MCF 10A (cell line): ENCODE data around the gene SLC39A10. TPM values are rescaled to one million over a fixed set of nuclear protein-coding genes. Genes with fewer than 3 reads are reported as not detected.

Source experiments
- BruUV-seq: library from RNA; stranded (reverse); fragments of 400-500 nt; replicated peaks from 2 replicates; lab custom pipeline; 2021; lab: Mats Ljungman, UMichigan
- CTCF ChIA-PET: fragments of 300-600 bp; sonication (Branson Sonifier 250); formaldehyde crosslinking; extraction: SDS; loops from one replicate; lab custom pipeline; 2021; ENCODE audit warnings: antibody characterized with exemption, inconsistent platforms; lab: Yijun Ruan, JAX
- POLR2A ChIA-PET: fragments of 300-600, 350-650 bp; sonication (Branson Sonifier 250); formaldehyde crosslinking; extraction: SDS; loops from one replicate; lab custom pipeline; 2020; ENCODE audit warnings: antibody characterized with exemption, inconsistent platforms; lab: Yijun Ruan, JAX
- DNase-seq: peaks from one replicate; pipeline ENCODE4 v3.0.0-alpha.2; 2018; ENCODE audit not compliant: unreplicated experiment
- H3K27ac Mint-ChIP-seq: one replicate; pipeline ENCODE4 v1.8.0; 2022; ENCODE audit warnings: mild to moderate bottlenecking, low read depth, mixed read lengths; ENCODE audit not compliant: unreplicated experiment
- H3K27me3 Mint-ChIP-seq: one replicate; pipeline ENCODE4 v1.8.0; 2022; ENCODE audit warnings: mixed read lengths; ENCODE audit not compliant: insufficient read depth, unreplicated experiment
- H3K36me3 Mint-ChIP-seq: one replicate; pipeline ENCODE4 v1.8.0; 2022; ENCODE audit warnings: mild to moderate bottlenecking, moderate library complexity, mixed read lengths; ENCODE audit not compliant: insufficient read depth, unreplicated experiment
- H3K4me1 Mint-ChIP-seq: one replicate; pipeline ENCODE4 v1.8.0; 2022; ENCODE audit warnings: mixed read lengths; ENCODE audit not compliant: insufficient read depth, unreplicated experiment
- H3K4me3 Mint-ChIP-seq: one replicate; pipeline ENCODE4 v1.8.0; 2022; ENCODE audit warnings: mild to moderate bottlenecking, moderate library complexity, mixed read lengths; ENCODE audit not compliant: unreplicated experiment
- H3K9me3 Mint-ChIP-seq: one replicate; pipeline ENCODE4 v1.8.0; 2022; ENCODE audit warnings: mixed read lengths; ENCODE audit not compliant: unreplicated experiment
- CTCF ChIP-seq: fragments of 200-600 bp; IDR thresholded peaks from one replicate; pipeline ENCODE4 v1.8.0; 2022; ENCODE audit warnings: antibody characterized with exemption, mild to moderate bottlenecking; ENCODE audit not compliant: unreplicated experiment
- intact Hi-C: fragments of 100-400 bp; cut with micrococcal nuclease; formaldehyde crosslinking; loops from 2 replicates; pipeline ENCODE4 v1.14.1; 2022
- total RNA-seq: library from RNA; stranded (reverse); gene quantifications from 2 replicates; pipeline ENCODE4 v1.2.3, GENCODE V29; 2022

The SLC39A10 gene
- total RNA-seq, 1 experiment from 2014 or later, result 59.8 TPM

- no peak overlapping the region for H3K4me3 Mint-ChIP-seq
- CTCF ChIA-PET, result no interaction called here
- DNase-seq, result no peak
- no TSS peak for BruUV-seq
- no peaks in the 10 kb centered on the region for H3K9me3 Mint-ChIP-seq
- no peak for TF ChIP-seq CTCF
- H3K27ac Mint-ChIP-seq, result no peak overlapping the region
- H3K27me3 Mint-ChIP-seq, result no peaks in the 10 kb centered on the region
- H3K36me3 Mint-ChIP-seq, result peaks cover 67% of the 10 kb centered on the region
- POLR2A ChIA-PET, result no interaction called here
- intact Hi-C loops, result no loop called here
- H3K4me1 Mint-ChIP-seq, result no peaks in the 10 kb centered on the region
These were observed 59.4 kb downstream of the SLC39A10 start for GRCh38 chr2:195716466-195716865.

GRCh38 chr2:195721042-195721441 is 64.0 kb downstream of the SLC39A10 start:
- TF ChIP-seq CTCF, result no peak
- peak; percentile 15 for DNase-seq
- ChIA-PET POLR2A (interaction anchor here (0.5 to 1.1 kb wide), 2 partner anchors 10 to 157 kb away, joined by 3 to 4 read pairs; no protein-coding TSS in a partner anchor), CTCF (no interaction called here)
- peaks cover 75% of the 10 kb centered on the region for H3K36me3 Mint-ChIP-seq
- H3K9me3 Mint-ChIP-seq, result no peaks in the 10 kb centered on the region
- H3K4me1 Mint-ChIP-seq, result no peaks in the 10 kb centered on the region
- no TSS peak for BruUV-seq
- no peak overlapping the region for H3K4me3 Mint-ChIP-seq
- intact Hi-C loops, result no loop called here
- no peak overlapping the region for H3K27ac Mint-ChIP-seq
- H3K27me3 Mint-ChIP-seq, result no peaks in the 10 kb centered on the region

- BruUV-seq, result no TSS peak
- intact Hi-C loops, result no loop called here
- H3K27me3 Mint-ChIP-seq, result no peaks in the 10 kb centered on the region
- ChIA-PET CTCF (no interaction called here), POLR2A (no interaction called here)
- H3K4me3 Mint-ChIP-seq, result no peak overlapping the region
- H3K9me3 Mint-ChIP-seq, result no peaks in the 10 kb centered on the region
- H3K36me3 Mint-ChIP-seq, result peaks cover 69% of the 10 kb centered on the region
- no peak for DNase-seq
- H3K27ac Mint-ChIP-seq, result no peak overlapping the region
- no peak for TF ChIP-seq CTCF
- no peaks in the 10 kb centered on the region for H3K4me1 Mint-ChIP-seq
These were observed 65.0 kb downstream of the SLC39A10 start for GRCh38 chr2:195722075-195722474.

DNA sequence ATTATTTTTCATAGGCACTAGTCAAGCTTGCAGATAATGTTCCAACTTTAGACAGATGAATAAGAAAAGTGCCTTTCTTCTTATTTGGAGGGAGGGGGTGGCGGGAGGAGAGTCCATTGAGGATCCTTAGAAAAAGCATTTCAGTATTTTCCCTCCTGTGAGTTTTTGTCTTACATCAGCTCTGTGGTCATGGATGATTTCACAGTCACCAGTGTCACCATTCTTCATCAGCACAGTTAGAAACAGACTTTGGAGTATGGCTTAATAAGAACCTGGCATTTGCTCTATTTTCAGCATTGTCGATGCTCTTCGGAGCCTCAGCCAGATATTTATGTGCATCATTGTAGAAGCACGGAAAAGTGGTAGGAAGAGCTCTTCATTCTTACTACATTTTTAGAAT is 70.1 kb downstream of the SLC39A10 start:
- no peak for DNase-seq
- TF ChIP-seq CTCF, result no peak
- H3K27ac Mint-ChIP-seq, result no peak overlapping the region
- H3K4me1 Mint-ChIP-seq, result peaks cover 5% of the 10 kb centered on the region
- ChIA-PET CTCF (interaction anchor here (0.6 kb wide), 1 partner anchor 11 kb away, joined by 3 read pairs; no protein-coding TSS in a partner anchor), POLR2A (no interaction called here)
- no TSS peak for BruUV-seq
- no peaks in the 10 kb centered on the region for H3K9me3 Mint-ChIP-seq
- intact Hi-C loops, result no loop called here
- H3K36me3 Mint-ChIP-seq, result peaks cover 57% of the 10 kb centered on the region
- H3K4me3 Mint-ChIP-seq, result no peak overlapping the region
- H3K27me3 Mint-ChIP-seq, result no peaks in the 10 kb centered on the region
